Stimulated activated naive CD4-positive, alpha-beta T cell (primary cell): ENCODE measurements around the gene LIMS1.
A peak's percentile ranks its signal among the peaks of the same experiment; 100 is the strongest.
"Not testable (repeated sequence)": the region's sequence is repeated elsewhere in the genome, so short reads cannot be mapped to it uniquely, and the experiment has no call there.

Experiments
- DNase-seq, 6 experiments: peaks; one replicate each; lab custom pipeline; 2025; lab: John Stamatoyannopoulos, UW

The LIMS1 gene, protein sequence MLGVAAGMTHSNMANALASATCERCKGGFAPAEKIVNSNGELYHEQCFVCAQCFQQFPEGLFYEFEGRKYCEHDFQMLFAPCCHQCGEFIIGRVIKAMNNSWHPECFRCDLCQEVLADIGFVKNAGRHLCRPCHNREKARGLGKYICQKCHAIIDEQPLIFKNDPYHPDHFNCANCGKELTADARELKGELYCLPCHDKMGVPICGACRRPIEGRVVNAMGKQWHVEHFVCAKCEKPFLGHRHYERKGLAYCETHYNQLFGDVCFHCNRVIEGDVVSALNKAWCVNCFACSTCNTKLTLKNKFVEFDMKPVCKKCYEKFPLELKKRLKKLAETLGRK

DNA sequence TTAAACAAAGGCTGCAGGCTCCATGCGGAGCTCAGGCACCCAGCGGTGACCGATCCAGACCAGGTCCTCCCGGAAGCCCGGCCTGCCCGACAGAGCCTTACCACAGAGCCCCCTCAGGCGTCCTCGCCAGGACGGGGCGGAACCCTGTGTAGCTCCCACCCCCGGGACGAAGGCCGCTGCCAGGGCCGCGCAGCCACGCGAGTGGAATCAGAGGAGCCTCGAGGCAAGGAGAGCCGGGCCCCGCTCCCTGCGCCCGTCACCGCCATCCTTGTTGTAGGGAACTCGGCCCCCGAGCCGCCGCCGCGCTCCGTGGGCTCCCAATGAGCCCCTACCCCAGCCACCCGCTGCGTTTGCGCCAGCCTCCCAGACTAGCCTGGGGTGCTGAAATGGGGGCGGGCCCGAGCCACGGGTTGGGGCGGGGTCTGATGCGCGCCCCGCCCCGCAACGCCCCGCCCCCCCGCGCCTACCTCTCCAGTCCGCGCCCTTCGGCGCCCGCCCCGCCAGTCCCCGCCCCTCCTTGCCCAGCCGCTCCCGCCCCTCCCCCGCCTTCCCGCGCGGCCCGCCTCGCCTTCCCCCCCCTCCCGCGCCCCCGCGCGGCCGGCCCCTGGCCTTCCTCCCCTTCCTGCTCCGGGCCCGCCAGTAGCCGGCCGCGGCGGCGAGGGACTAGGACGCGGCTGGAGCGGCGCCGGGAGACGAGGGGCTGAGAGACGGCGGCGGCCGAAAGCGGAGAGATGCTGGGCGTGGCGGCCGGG lies at the start of gene LIMS1:
Gene LIMS1 (plus strand): TSS at position 639 of the 752 bp plus-strand sequence. CDS start 93 bp downstream, at position 732.
- peak; percentile 71 to 86 (median 84) for DNase-seq

DNA sequence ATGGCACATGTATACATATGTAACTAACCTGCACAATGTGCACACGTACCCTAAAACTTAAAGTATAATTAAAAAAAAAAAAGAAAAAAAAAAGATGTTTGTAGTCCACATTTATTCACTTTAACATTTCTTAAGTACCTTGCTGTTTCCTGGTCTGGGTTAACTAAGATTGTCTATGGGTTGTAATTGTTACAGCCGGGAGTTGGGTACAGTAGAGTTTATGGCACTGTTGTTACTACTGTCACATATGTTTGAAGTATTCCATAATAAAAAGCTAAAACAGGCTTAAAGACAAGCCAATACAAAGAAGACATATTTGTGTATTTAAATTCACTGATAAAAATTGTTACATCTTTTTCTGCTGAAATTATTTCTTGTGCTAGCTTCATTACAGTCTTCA lies 49.0 kb upstream of the LIMS1 start:
- no peak for DNase-seq

DNA sequence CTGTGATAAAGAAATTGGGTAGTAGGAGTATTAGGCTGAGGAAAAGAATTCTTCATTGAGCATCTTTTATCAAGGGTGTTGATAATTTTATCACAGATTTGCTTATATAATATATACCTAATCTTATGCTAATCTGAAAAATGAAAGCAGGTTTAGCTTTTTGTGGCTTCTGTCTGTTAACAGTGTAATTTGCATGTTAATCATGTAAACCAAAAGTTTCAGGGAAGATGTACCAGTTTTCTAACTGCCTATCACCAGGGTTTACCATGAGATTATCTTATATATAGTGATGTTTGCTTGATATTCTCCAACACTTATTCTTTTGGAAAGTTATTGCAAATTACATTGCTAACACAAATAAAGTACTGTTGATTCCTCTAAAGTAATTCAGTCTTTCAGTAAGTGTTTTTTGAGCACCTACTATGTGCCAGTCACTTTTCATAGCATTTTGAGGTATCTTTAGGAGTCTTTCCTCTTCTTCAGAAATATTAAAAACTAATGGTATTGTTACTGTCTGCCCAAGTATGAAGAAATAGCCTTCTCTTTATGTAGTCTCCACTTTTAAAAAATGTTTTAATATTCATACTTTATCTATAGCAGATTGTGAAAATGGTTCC lies 43.7 kb upstream of the LIMS1 start:
- no peak for DNase-seq

DNA sequence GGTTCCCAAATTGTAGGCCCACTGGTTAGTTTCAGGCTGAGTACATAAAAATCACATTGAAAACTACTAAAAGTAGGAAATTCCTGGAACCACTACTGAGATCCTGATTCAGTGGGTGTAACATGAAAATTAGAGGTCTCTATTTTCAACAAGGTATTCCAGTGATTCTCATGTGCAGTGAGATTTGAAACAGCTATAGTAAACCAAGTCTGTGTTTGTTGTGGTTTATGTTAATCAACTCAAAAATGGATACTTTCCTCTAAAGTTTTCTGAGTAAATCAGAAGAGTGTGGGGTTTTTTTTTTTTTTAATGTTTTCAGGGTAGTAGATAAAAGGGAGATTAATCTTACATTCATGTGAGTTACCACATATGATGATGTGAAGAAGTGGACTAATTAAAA lies 42.4 kb upstream of the LIMS1 start:
- DNase-seq, result no peak

DNA sequence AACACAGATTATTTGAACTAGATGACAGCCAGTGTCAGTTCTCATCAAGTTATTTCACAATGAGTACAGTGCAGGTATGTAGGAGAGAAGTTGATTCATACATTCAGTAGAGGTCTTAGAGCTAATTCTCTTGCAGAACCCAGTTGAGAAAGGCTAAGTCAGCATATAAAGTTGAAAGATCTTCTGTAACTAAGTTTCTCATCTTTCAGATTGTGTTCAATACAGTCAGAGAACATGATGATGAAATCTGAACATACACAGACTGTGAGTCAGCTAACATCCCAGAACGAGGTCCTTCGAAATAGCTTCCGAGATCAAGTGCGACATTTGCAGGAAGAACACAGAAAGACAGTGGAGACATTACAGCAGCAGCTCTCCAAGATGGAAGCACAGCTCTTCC lies 41.9 kb upstream of the LIMS1 start:
- DNase-seq, result no peak

DNA sequence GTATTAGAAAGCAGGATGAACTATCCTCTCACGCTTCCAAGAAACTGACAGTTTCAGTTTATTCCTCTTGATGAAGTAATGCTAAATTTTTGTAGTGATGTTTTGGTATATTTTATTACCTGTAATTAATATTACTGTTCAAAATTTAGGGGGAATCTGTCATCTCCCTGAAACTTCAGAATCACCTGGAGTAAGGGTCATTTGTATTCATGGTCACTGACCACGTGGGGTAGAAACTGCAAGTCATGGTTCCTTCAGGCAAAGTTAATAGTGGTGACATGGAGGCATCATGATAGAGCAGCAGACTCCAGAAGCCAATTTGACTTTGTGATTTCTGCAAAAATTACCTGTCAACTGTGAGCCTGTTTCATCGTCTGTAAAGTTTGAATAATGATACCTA lies 38.1 kb upstream of the LIMS1 start:
- not testable (repeated sequence) for DNase-seq

DNA sequence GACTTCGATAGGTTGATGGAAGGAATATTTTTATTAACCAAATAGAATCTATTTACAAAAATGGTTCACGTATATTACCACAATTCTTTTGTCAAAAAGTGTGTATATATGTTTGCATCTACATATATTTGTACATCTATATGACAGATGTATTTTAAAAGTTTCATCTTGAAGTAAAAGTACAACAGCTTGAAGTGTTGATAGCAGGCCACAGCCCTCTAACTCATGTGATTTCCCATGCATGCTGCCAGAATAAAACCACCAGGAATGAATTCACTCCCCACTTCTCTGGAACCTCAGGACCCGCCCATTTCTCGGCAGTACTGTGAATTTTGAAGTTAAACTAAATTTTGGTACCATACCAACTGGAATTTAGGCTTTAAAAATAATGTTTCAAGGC lies 26.6 kb upstream of the LIMS1 start:
- DNase-seq, result not testable (repeated sequence)

DNA sequence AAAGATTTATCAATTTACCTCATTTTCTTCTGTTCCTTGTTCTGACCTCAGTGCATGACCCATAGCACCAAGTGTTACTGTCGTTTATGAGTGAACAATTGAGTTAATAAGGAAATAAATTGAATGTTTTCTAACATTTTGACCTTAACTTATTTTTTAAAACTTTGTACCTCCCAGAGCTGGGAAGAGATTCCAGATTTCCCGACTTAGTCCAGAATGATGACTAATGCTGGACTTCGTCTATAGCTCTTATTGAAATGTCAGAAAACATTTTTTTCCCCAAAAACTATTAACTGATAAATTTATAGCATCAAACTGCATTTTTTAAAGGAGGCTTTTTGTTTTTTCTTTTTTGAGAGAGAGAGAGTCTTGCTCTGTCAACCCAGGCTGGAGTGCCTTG lies 21.8 kb upstream of the LIMS1 start:
- not testable (repeated sequence) for DNase-seq

DNA sequence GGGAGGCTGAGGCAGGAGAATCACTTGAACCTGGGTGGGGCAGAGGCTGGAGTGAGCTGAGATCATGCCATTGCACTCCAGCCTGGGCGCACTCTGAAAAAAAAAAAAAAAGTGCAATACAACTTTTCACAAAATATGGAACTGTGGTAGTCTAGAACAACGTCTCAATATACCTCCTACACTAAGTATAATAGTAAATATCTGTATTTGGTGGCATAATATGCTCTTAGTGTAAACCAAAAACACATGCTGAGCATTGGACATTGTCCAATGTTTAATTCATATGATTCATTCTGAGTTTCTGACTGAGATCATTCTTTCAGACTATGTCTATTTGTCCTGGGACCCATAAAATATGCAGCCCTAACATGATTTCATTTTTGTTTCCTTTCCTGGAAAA lies 19.8 kb upstream of the LIMS1 start:
- not testable (repeated sequence) for DNase-seq

DNA sequence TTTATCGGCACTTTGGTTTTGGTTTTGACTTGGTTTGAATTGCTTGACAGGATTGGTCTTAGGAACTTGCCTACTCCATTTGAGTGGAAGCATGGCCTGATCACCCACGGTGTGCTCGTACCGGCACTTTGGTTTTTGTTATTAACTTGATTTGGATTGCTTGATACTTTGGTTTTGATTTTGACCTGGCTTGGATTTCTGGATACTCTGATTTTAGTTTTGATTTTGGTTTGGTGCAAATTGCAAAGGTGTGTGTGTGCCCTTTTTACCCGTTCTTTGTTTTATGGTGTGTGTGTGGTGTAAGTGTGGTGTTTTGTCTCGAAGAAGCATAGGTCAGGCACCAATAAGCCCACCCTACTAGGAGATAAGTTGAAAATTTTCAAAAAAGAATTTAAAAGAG lies 9.6 kb upstream of the LIMS1 start:
- not testable (repeated sequence) for DNase-seq

DNA sequence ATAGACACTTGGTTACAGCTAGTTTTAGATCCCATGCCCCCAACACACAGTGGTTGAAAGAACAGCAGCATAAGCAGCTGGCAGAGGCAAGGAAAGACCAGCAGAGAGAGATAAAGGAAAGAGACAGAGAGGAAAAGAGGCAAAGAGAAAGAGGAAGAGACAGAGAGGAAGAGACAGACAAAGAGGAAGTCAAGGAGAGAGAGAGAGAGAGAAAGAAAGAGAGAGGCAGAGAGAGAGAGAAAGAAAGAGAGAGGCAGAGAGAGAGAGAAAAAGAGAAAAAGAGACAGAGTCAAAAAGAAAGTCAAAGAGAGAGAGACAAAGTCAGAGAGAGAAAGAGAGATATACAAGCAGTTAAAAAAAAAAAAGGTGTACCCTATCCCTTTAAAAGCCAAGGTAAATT lies 9.0 kb upstream of the LIMS1 start:
- not testable (repeated sequence) for DNase-seq

DNA sequence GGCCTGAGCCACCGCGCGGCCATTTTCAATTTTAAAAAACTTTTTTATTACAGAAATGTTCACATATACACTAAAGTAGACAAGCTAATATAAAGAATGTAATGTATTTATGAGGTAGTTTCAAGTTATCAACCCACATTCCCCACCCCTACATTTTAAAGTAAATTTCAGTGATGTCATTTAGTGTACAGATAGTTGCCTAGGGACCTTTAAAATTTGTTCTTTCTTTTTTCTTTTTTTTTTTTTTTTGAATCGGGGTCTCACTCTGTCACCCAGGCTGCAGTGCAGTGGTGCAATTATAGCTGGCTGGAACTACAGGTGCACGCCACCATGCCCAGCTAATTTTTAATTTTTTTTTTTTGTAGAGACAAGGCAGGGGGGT lies 2.6 kb upstream of the LIMS1 start:
- DNase-seq, result no peak

DNA sequence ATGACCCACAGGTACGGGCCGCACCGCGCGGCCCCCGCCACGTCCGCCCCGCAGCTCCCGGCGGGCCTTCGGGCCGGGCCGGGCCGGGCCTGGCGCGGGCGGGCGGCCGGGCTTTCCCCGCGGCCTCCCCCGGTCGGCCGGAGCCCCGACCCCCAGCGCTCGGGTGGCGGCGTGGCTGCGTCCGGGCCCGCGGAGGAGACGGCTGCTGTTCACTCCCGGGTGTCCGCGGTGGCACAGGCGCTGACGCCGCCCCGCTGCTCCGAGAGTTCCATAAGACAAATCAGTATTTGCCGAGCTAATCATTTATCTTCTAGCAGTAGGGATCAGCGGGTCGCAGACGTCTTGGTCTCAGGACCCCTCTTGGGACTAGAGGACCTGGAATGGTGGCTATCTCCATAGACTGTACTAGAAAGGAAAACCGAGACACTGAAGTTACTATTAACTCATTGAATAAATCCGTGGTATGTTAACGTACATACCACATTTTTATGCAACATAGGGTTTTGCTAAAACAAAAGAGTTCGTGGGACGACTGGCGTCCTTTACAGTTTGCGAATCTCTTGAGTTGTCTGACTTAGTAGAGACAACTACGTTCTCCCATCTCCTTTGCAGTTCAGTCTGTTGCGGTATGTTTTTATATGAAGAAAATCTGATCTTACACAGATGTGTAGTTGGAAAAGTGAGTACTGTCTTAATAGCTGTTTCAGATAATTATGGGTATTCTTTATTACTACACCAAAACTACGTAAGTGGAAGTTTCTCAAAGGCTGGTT lies 500 bp downstream of the LIMS1 start:
- peak in 5 of 6 experiments; percentile 36 to 73 (median 39) for DNase-seq

DNA sequence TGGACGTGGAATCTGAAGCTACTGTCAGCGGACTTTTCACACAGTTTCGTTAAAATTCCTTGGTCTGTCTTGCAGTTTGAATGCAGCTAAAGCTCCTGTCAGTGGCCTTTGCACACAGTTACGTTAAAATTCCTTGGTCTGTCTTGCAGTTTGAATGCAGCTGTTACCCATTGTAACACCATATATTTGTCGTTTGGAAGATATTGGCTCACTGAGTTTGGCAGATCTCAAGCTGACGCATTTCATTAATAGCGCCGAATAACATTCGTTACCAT lies 1.0 kb downstream of the LIMS1 start:
- DNase-seq, result no peak

DNA sequence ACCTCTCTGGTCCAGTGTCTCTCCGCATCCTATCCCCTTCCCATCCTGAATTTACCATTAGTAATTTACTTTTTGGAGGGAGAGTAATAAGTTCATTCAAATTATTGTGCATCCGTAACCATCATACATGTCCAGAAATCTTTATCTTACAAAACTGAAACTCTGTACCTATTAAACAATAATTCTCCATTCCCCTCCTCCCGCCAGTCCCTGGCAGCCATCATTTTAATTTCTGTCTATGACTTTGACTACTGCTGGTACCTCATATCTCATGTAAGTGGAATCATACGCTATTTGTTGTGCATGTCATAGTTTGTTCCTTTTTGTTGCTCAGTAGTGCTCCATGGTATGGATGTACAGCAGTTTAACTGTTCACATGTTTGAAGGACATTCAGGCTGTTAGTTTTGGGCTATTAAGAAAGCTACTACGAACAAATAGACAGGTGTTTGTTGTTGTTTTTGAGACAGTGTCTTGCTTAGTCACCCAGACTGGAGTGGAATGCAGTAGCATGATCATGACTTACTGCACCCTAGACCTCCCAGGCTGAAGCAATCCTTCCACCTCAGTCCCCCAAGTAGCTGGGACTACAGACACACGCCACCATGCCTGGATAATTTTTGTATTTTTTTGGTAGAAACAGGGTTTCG lies 2.0 kb downstream of the LIMS1 start:
- DNase-seq, result no peak

DNA sequence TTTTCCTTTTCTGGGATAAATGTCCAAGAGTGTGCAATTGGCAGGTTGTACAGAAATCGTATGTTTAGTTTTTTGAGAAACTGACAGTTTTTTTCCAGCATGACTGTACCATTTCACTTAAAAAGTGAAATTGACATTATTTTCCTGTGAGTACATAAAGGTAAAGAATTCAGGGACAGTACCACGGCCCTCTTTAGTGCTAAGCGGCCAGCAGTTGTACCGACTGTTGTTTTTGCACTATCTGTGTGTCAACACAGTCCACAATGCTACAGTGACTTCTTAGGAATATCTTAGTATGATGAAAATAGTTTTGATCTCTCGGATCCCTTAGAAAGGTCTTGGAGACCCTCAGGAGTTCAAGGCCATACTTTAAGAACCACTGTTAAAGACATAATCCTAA lies 2.6 kb downstream of the LIMS1 start:
- no peak for DNase-seq

DNA sequence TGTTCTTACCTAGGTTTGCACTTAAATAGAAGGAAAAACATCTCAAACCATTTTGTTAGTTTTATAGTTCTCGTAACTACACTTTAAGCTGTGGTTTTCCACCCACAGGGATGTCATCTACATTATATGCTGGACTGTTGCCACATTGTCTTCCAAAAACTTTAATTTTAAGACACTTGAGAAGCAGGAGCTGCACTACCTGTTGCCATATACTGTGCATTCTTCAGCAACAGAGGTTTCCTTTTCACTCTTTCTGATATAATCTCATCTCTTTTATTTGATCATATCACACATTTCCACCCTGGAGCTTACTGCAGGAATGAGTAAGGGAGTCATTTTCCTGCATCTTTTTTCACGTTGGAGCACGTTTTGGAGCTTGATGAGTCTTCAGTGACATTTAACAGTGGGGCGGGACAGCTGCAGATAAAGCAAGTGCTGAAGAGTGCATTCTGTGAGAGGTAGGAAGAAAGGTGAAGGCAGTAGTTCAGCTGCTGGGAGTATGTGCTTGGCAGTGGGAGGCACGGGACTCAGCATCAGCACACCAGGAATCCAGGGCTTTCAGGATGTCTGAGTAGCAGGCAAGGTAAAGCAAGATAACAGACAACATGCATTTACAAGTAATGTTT lies 3.8 kb downstream of the LIMS1 start:
- DNase-seq, result no peak

DNA sequence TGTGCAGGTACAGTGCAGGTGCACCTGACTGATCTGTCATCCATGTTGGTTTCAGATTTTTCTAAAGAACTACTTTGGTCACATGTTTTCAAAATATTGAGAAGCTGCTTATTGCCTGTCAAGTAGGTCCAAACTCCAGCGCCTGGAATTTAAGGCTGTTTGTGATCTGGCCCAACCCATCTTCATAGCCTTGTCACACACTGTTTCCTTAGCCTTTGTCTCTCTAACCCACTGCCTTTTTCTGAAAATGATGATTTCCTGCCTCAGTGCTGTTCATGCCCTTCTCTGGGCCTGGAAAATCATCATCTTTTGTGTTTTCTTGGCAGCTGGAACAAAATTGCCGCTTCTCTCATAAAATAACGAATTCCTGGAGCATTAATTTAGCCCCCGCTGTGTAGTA lies 7.2 kb downstream of the LIMS1 start:
- no peak for DNase-seq

DNA sequence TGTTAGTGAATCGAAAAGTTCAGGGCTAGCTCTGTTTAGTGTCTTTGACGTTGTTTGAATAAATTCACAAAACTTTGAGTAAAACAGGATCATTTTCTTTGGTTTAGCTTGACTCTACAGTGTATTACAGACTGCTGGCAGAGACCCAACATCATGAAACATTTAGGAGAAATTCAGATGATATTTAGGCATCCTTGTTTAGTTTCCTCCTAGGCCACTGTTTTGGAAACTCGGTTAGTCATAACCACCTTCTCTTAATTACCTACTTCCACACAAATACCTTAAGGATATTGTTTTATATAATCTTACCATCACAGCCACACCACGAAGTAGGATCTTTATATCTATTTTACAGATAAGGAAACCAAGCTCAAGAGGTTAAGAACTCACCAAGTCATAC lies 7.8 kb downstream of the LIMS1 start:
- DNase-seq, result no peak

DNA sequence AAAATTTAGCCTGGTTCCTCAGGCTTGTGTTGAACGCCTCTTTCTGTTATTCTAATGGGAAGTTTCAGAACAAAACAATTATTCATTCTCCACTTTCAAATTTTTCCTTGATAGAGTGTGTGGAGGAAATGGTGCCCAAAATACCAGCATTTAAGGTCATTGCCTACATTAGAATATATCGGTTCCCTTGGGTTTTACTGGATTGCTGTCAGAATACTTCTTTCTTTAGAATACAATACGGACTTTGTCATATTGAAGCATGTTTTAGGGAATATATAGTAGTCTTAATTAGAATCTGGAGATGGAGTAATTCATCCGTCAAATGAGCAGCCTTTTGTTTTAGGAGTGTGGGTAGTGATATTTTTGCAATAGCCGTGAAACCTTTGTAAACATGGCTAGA lies 13.3 kb downstream of the LIMS1 start:
- no peak for DNase-seq

DNA sequence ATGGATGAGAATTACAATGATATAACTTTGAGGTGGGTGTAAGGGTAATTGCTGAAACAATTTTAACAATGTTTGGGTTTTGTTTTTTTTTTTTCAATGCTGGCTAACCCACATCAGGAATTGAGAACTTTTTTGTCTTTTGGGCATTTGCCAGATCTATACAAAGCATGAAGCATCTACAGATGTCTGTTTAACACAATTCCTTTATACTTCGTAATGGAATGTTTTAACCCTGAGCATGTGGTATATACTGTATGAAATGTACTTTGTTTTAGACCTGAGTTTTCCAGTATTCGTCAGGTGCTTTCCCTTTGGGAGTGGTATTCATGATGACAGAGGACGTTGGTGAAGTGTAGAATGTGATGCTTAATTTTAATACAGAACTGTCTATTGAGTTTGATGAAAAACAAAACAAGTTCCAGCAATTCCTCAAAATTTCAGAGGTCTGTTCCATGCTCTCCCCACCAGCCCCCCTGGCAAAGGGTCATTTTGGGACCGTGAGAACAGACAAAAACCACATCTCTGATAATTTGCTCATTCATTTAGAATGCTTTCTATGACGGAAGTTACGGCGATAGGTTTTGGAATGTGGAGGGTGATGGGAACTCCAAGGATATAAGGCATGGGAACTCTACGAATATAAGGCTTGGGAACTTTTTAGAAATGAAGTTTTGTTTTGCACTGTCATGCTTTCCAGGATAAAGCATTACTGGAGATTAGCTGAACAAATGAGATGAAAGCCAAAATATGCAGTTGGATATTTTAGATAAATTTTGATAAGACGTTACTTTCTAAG lies 14.1 kb downstream of the LIMS1 start:
- no peak for DNase-seq
